Activated CD4-positive, alpha-beta T cell treated with anti-CD3 and anti-CD28 coated beads for 36 hours (primary cell): Measurements from ENCODE around the gene POLH. TPM values are rescaled to one million over a fixed set of nuclear protein-coding genes. Genes with fewer than 3 reads are reported as not detected.
"Not testable (repeated sequence)": the region's sequence is repeated elsewhere in the genome, so short reads cannot be mapped to it uniquely, and the experiment has no call there.

Source experiments
- ATAC-seq: fragments of 200-7000 bp; cut with Tn5 transposase; one replicate; pipeline ENCODE4 v1.10.0; 2021; ENCODE audit warnings: mild to moderate bottlenecking, moderate library complexity
- CTCF ChIA-PET: fragments of 350-600 bp; sonication (Branson Sonifier 250); formaldehyde crosslinking; loops from one replicate; lab custom pipeline; 2021; ENCODE audit warnings: antibody characterized with exemption; lab: Charles Lee
- POLR2A ChIA-PET: fragments of 350-600 bp; sonication (Branson Sonifier 250); formaldehyde crosslinking; loops from one replicate; lab custom pipeline; 2021; ENCODE audit warnings: antibody characterized with exemption, inconsistent platforms; lab: Charles Lee
- DNase-seq: peaks from one replicate; pipeline ENCODE4 v3.0.0-alpha.2; 2020
- H3K27ac Mint-ChIP-seq: one replicate; pipeline ENCODE4 v1.8.0; 2021; ENCODE audit warnings: mixed read lengths
- H3K27me3 Mint-ChIP-seq: one replicate; pipeline ENCODE4 v1.8.0; 2021; ENCODE audit warnings: mixed read lengths
- H3K36me3 Mint-ChIP-seq: one replicate; pipeline ENCODE4 v1.8.0; 2021; ENCODE audit warnings: low read depth, mixed read lengths
- H3K4me1 Mint-ChIP-seq: one replicate; pipeline ENCODE4 v1.8.0; 2021; ENCODE audit warnings: mixed read lengths
- H3K4me3 Mint-ChIP-seq: one replicate; pipeline ENCODE4 v1.8.0; 2021; ENCODE audit warnings: mild to moderate bottlenecking, moderate library complexity, mixed read lengths
- H3K9me3 Mint-ChIP-seq: one replicate; pipeline ENCODE4 v1.8.0; 2021; ENCODE audit warnings: low read depth, mixed read lengths
- intact Hi-C, 2 experiments: fragments of 100-400 bp; cut with DNase I in 1 of 2; cut with micrococcal nuclease in 1 of 2; formaldehyde crosslinking; loops; one replicate each; pipeline versions ENCODE4 v1.14.2 to v1.15.1; 2022 to 2024; cut with DNase I, micrococcal nuclease
- total RNA-seq, 2 experiments: library from RNA; stranded (reverse); gene quantifications; one replicate each; pipeline ENCODE4 v1.2.3, GENCODE V29; 2021

POLH gene
- total RNA-seq, 2 experiments from 2014 or later: 35.2 to 37.9 TPM

GRCh38 chr6:43570876-43571441, 5.0 kb upstream of the POLH start:
- intact Hi-C loops: loop anchor here (1.0 to 10.0 kb wide), 3 partner anchors 54 to 516 kb away; partner anchors contain the start of genes POLR1C (in 2 of the 2), CUL7 (in 1 of the 2), KLC4 (in 1 of the 2) and MRPL2 (in 1 of the 2)
- H3K9me3 Mint-ChIP-seq: no peaks in the 10 kb centered on the region
- peak; percentile 19 for DNase-seq
- H3K4me1 Mint-ChIP-seq: peaks cover 29% of the 10 kb centered on the region
- ChIA-PET POLR2A (interaction anchor here (0.6 to 1.5 kb wide), 7 partner anchors 24 to 549 kb away, joined by 3 to 8 read pairs (median 3); partner anchors contain the start of gene GTPBP2), CTCF (interaction anchor here (0.8 to 1.3 kb wide), 4 partner anchors 15 to 37 kb away, joined by 3 to 7 read pairs (median 4); no protein-coding TSS in a partner anchor)
- peaks cover 46% of the 10 kb centered on the region for H3K36me3 Mint-ChIP-seq
- ATAC-seq: peak; percentile 69
- no peaks in the 10 kb centered on the region for H3K27me3 Mint-ChIP-seq
- H3K4me3 Mint-ChIP-seq: peak overlapping the region; percentile 2
- peak overlapping the region; percentile 93 for H3K27ac Mint-ChIP-seq

GRCh38 chr6:43572015-43572414, 4.0 kb upstream of the POLH start:
- intact Hi-C loops: loop anchor here (5.0 to 10.0 kb wide), 2 partner anchors 55 to 517 kb away; partner anchors contain the start of genes CUL7 (in 1 of the 2), KLC4 (in 1 of the 2), MRPL2 (in 1 of the 2) and POLR1C (in 1 of the 2)
- ATAC-seq: no peak
- H3K27ac Mint-ChIP-seq: peak overlapping the region; percentile 93
- no peak overlapping the region for H3K4me3 Mint-ChIP-seq
- H3K9me3 Mint-ChIP-seq: no peaks in the 10 kb centered on the region
- ChIA-PET POLR2A (interaction anchor here (1.5 kb wide), 1 partner anchor 49 kb away, joined by 4 read pairs; no protein-coding TSS in a partner anchor), CTCF (interaction anchor here (1.3 kb wide), 1 partner anchor 36 kb away, joined by 7 read pairs; no protein-coding TSS in a partner anchor)
- H3K36me3 Mint-ChIP-seq: peaks cover 43% of the 10 kb centered on the region
- DNase-seq: no peak
- H3K4me1 Mint-ChIP-seq: peaks cover 29% of the 10 kb centered on the region
- H3K27me3 Mint-ChIP-seq: no peaks in the 10 kb centered on the region

DNA sequence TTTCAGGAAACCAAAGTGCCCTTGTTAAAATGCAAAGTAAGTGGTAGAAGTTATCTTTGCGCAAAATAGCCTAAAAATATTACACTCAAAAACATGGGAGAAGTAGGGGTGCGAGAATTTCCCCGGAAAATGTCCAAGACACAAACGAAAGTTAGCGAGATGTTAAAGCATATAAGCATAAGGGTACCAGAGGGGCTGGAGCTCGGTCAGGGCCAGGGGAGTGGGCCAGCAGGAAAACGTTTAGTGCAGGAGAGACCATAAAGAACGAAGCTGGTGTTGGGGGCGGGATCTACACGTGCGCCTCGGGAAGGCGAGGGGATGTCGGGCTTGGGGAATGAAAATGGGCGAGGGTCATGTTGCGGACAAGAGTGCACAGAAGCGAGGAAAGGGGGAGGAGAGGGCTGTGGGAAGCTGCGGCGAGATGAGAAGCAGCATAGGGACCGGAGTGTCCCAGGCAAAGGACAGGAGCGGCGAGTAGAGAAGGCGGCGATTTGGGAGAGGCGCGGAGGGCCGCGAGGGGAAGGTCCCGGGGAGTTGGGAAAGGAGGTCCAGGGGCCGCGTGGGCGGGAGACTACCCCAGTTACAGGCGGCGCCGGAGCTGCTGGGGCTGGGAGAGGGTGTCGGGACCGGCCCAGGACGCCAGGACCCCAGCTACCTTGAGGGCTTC, 747 bp upstream of the POLH start:
- peak; percentile 68 for DNase-seq
- CTCF ChIA-PET: interaction anchor here (0.6 to 1.5 kb wide), 6 partner anchors 16 to 540 kb away, joined by 3 read pairs; partner anchors contain the start of gene GTPBP2
- Mint-ChIP-seq H3K36me3 (peaks cover 40% of the 10 kb centered on the region), H3K27ac (peak overlapping the region; percentile 66), H3K9me3 (no peaks in the 10 kb centered on the region), H3K27me3 (no peaks in the 10 kb centered on the region), H3K4me1 (peaks cover 50% of the 10 kb centered on the region), H3K4me3 (peak overlapping the region; percentile 90)
- intact Hi-C loops: loop anchor here (2.0 to 10.0 kb wide), 7 partner anchors 52 to 812 kb away; partner anchors contain the start of genes CDC5L (in 1 of the 2), CUL7 (in 1 of the 2), GTPBP2 (in 1 of the 2) and HSP90AB1 (in 1 of the 2)
- POLR2A ChIA-PET: no interaction called here
- peak; percentile 3 for ATAC-seq

- Mint-ChIP-seq H3K36me3 (peaks cover 22% of the 10 kb centered on the region), H3K9me3 (no peaks in the 10 kb centered on the region), H3K27me3 (no peaks in the 10 kb centered on the region), H3K27ac (no peak overlapping the region), H3K4me1 (peaks cover 25% of the 10 kb centered on the region), H3K4me3 (no peak overlapping the region)
- POLR2A ChIA-PET: no interaction called here
- ATAC-seq (no peak), DNase-seq (no peak)
- CTCF ChIA-PET: interaction anchor here (1.1 kb wide), 1 partner anchor 26 kb away, joined by 3 read pairs; no protein-coding TSS in a partner anchor
- intact Hi-C loops: loop anchor here (5.0 to 10.0 kb wide), 6 partner anchors 49 to 809 kb away; partner anchors contain the start of genes CDC5L (in 1 of the 2), CUL7 (in 1 of the 2), GTPBP2 (in 1 of the 2) and HSP90AB1 (in 1 of the 2)
Measured at GRCh38 chr6:43578748-43579147, 2.8 kb downstream of the POLH start.

GRCh38 chr6:43579171-43579570, 3.2 kb downstream of the POLH start:
- intact Hi-C loops: loop anchor here (5.0 to 10.0 kb wide), 6 partner anchors 48 to 808 kb away; partner anchors contain the start of genes CDC5L (in 1 of the 2), CUL7 (in 1 of the 2), GTPBP2 (in 1 of the 2) and HSP90AB1 (in 1 of the 2)
- Mint-ChIP-seq H3K4me3 (no peak overlapping the region), H3K27me3 (no peaks in the 10 kb centered on the region), H3K36me3 (peaks cover 26% of the 10 kb centered on the region), H3K9me3 (no peaks in the 10 kb centered on the region), H3K27ac (no peak overlapping the region), H3K4me1 (peaks cover 26% of the 10 kb centered on the region)
- ATAC-seq (no peak), DNase-seq (no peak)
- CTCF ChIA-PET: interaction anchor here (1.1 kb wide), 1 partner anchor 25 kb away, joined by 3 read pairs; no protein-coding TSS in a partner anchor
- POLR2A ChIA-PET: no interaction called here

GRCh38 chr6:43582911-43583310, 6.9 kb downstream of the POLH start:
- no peak overlapping the region for H3K4me3 Mint-ChIP-seq
- H3K36me3 Mint-ChIP-seq: peaks cover 43% of the 10 kb centered on the region
- ChIA-PET CTCF (interaction anchor here (1.7 to 2.9 kb wide), 2 partner anchors 26 to 47 kb away, joined by 4 to 10 read pairs; partner anchors contain the start of gene GTPBP2), POLR2A (no interaction called here)
- intact Hi-C loops: no loop called here
- ATAC-seq: no peak
- H3K27ac Mint-ChIP-seq: peak overlapping the region; percentile 8
- no peak for DNase-seq
- no peaks in the 10 kb centered on the region for H3K9me3 Mint-ChIP-seq
- peaks cover 28% of the 10 kb centered on the region for H3K4me1 Mint-ChIP-seq
- no peaks in the 10 kb centered on the region for H3K27me3 Mint-ChIP-seq

- ATAC-seq (no peak), DNase-seq (no peak)
- Mint-ChIP-seq H3K36me3 (peaks cover 43% of the 10 kb centered on the region), H3K27me3 (no peaks in the 10 kb centered on the region), H3K4me3 (no peak overlapping the region), H3K9me3 (no peaks in the 10 kb centered on the region), H3K27ac (no peak overlapping the region), H3K4me1 (peaks cover 14% of the 10 kb centered on the region)
- intact Hi-C loops: no loop called here
- CTCF ChIA-PET: interaction anchor here (0.9 to 2.9 kb wide), 3 partner anchors 24 to 1145 kb away, joined by 3 to 10 read pairs (median 4); no protein-coding TSS in a partner anchor
- POLR2A ChIA-PET: no interaction called here
Measured at GRCh38 chr6:43584892-43585570, 9.0 kb downstream of the POLH start.

DNA sequence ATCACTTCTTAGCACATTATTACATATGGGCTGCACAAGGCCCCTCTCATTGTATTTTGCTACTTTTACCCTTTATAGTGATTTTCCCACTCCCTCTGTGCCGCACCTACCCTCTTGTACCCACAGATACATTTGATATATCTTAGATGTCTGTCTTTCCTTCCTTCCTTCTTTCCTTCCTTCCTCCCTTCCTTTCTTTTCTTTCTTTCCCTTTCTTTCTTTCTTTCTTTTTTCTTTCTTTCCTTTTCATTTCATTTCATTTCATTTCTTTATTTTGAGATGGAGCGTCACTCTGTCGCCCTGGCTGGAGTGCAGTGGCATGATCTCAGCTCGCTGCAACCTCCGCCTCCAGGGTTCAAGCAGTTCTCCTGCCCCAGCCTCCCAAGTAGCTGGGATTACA, 12.2 kb downstream of the POLH start:
- Mint-ChIP-seq H3K9me3 (no peaks in the 10 kb centered on the region), H3K27ac (no peak overlapping the region), H3K36me3 (peaks cover 50% of the 10 kb centered on the region), H3K4me1 (peaks cover 14% of the 10 kb centered on the region), H3K27me3 (no peaks in the 10 kb centered on the region), H3K4me3 (no peak overlapping the region)
- ATAC-seq (no peak), DNase-seq (no peak)
- ChIA-PET CTCF (interaction anchor here (0.9 to 1.2 kb wide), 3 partner anchors 9 to 47 kb away, joined by 3 read pairs; partner anchors contain the start of gene MAD2L1BP), POLR2A (no interaction called here)
- intact Hi-C loops: no loop called here

DNA sequence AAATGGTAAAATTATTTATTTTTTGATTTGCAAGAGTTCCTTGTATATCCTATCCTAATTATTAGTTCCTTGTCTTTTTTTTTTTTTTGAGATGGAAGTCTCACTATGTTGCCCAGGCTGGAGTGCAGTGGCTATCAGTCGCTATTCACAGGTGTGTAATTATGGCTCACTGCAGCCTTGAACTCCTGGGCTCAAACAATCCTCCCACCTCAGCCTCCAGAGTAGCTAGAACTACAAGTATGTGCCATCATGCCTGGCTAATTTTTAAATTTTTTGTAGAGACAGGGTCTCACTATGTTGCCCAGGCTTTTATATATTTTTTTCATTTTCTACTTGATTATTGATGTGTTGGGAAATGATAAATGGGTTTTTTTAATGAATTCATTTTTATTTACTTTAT, 13.6 kb downstream of the POLH start:
- H3K9me3 Mint-ChIP-seq, H3K4me1 Mint-ChIP-seq, ATAC-seq, H3K27me3 Mint-ChIP-seq, DNase-seq, intact Hi-C loops, H3K27ac Mint-ChIP-seq, H3K4me3 Mint-ChIP-seq: not testable (repeated sequence)
- POLR2A ChIA-PET: interaction anchor here (0.7 kb wide), 1 partner anchor 410 kb away, joined by 4 read pairs; no protein-coding TSS in a partner anchor
- H3K36me3 Mint-ChIP-seq: peaks cover 39% of the 10 kb centered on the region
- CTCF ChIA-PET: interaction anchor here (1.2 kb wide), 1 partner anchor 18 kb away, joined by 3 read pairs; no protein-coding TSS in a partner anchor

DNA sequence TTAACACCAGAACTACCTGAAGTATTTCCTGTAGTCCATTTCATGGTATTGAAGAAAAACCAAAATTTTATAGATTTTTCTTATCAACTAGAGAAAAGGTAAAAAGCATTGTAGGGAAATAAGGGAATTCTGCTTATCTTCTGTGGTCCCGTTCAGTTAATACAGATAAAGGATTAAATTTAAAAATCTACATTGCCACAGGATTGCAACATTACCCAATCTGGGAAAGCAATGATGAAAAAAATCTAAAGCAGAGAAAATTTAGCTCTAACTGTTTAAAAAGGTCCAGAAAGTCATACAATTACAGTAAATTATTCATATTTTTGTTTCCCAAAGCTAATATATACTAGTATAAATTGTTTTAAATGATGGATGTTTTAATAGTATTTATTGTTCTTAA, 18.0 kb downstream of the POLH start:
- POLR2A ChIA-PET: interaction anchor here (0.7 kb wide), 1 partner anchor 71 kb away, joined by 3 read pairs; no protein-coding TSS in a partner anchor
- CTCF ChIA-PET: interaction anchor here (1.0 to 2.1 kb wide), 3 partner anchors 14 to 87 kb away, joined by 4 to 6 read pairs (median 4); no protein-coding TSS in a partner anchor
- intact Hi-C loops: no loop called here

More for the DNA sequence above, 18.0 kb downstream of the POLH start:
- Mint-ChIP-seq H3K4me3 (no peak overlapping the region), H3K9me3 (no peaks in the 10 kb centered on the region), H3K4me1 (no peaks in the 10 kb centered on the region), H3K27me3 (no peaks in the 10 kb centered on the region), H3K27ac (no peak overlapping the region), H3K36me3 (peaks cover 25% of the 10 kb centered on the region)
- ATAC-seq (no peak), DNase-seq (no peak)
